Esophagus squamous epithelium (tissue), 4 donors: Measurements from ENCODE around the gene TMEM174.

Experiments used
- CTCF ChIP-seq, 6 experiments: fragments of 450-650 bp in 4 of 6; fragments of 200-600 bp in 2 of 6; sonication (generic) in 2 of 6; IDR thresholded peaks; one replicate each; pipeline ENCODE4 v1.5.1; 2016 to 2019; ENCODE audit warnings: antibody characterized with exemption in 6 of 6, mild to moderate bottlenecking in 4 of 6, moderate library complexity in 4 of 6
- POLR2A ChIP-seq, 4 donors: fragments of 450-650 bp; IDR thresholded peaks; one replicate each; pipeline ENCODE4 v1.6.1; 2017; ENCODE audit warnings: antibody characterized with exemption in 4 of 4, mild to moderate bottlenecking in 4 of 4, moderate library complexity in 3 of 4

- no peak for TF ChIP-seq POLR2A (IDR thresholded peaks at IDR 0.05)
- peak in 2 of 6 experiments; percentile 20 to 47 for TF ChIP-seq CTCF (IDR thresholded peaks at IDR 0.05)
Measured at GRCh38 chr5:73135429-73136054, 37.5 kb upstream of the TMEM174 start.
